Measurements from ENCODE around the gene NDC80.
A peak's percentile ranks its signal among the peaks of the same experiment; 100 is the strongest.

GRCh38 chr18:2655178-2655953, 84.0 kb downstream of the NDC80 start, which contains the start of gene SMCHD1:
- peak; percentile 97 for TF ChIP-seq POLR2A (IDR thresholded peaks at IDR 0.05)
- no peak for TF ChIP-seq CTCF (IDR thresholded peaks at IDR 0.05)

Measured in right lobe of liver (tissue), 4 donors.